Embryonic facial prominence (tissue), 1 donor: ENCODE results near the gene GIGYF2.
"Not testable (repeated sequence)": the region's sequence is repeated elsewhere in the genome, so short reads cannot be mapped to it uniquely, and the experiment has no call there.

Source experiments
- DNase-seq: peaks from one replicate; pipeline ENCODE4 v3.0.0-alpha.2; 2016; ENCODE audit errors: extremely low spot score

Gene GIGYF2

DNA sequence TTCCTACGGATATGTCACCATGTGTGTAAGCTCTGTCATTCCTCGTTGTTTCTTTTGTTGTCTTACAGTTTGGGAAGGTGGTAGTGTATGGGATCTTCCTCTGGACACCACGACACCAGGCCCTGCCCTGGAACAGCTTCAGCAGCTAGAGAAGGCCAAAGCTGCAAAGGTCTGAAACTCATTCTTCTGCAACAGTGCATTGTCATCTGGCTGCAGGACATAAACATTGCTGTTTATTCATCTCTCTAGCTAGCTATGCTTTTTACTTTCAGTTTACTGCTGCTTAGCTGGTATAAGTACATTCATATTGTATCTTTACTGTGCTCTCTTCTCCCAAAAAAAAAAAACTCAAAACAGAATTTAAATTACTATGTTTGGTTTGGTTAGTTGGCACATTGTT, 118.4 kb downstream of the GIGYF2 start:
- DNase-seq: no peak

DNA sequence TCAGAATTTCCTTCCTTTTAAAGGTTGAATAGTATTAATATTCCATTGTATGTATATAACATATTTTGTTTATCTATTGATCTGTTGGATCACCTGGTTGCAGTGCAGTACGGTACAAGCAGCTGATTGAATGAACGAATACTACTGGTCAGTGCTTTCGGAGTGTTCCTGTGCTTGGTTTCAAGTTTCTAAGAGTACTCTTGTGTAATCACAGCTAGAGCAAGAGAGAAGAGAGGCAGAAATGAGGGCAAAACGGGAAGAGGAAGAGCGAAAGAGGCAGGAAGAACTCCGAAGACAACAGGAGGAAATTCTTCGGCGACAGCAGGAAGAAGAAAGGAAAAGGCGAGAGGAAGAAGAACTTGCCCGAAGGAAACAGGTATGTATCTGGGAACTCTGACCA, 119.5 kb downstream of the GIGYF2 start:
- no peak for DNase-seq

DNA sequence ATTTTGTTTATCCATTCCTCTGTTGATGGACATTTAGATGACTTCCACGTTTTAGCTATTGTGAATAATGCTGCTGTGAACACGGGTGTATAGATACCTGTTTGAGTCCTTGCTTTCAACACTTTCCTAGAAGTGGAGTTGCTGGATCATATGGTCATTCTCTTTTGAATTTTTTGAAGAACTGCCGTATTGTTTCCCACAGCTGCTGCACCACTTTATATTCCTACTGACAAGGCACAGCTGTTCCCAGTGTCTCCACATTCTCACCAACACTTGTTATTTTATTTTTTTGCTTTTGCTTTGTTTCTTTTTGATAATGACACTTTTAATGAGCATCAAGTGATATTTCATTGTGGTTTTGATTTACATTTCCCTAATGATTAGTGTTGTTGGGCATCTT, 120.6 kb downstream of the GIGYF2 start:
- DNase-seq: no peak

DNA sequence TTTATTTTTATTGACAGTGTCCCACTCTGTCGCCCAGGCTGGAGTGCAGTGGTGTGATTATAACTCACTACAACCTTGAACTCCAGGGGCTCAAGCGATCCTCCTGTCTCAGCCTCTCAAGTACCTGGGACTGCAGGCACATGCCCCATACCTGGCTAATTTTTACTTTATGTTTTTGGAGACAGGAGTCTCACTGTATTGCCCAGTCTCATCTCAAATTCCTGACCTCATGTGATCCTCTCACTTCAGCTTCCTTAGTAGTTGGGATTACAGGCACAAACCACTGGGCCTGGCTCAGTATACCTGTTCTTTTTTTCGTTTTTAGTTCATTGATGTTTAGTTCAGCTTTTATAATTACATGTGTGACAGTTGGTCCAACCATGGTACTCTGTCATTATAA, 132.9 kb downstream of the GIGYF2 start:
- DNase-seq: no peak

DNA sequence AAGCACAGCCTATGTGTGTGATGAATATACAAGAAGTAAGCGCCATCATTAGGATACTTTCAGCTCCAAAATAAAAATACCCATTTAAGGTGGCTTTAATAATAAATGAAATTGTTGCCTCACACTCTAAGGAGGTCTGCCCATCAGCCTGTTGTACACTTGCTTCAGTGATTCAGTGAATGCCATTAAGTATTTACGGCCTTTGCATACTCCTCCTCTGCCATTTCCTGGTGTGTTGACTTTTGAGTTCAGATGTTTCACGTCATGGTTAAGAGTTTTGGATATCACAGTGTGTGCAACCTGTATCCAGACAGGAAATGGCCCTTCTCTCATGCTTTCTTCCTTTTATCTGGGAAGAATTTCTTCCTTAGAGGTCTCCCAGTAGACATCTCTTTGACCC, 134.4 kb downstream of the GIGYF2 start:
- DNase-seq: no peak

DNA sequence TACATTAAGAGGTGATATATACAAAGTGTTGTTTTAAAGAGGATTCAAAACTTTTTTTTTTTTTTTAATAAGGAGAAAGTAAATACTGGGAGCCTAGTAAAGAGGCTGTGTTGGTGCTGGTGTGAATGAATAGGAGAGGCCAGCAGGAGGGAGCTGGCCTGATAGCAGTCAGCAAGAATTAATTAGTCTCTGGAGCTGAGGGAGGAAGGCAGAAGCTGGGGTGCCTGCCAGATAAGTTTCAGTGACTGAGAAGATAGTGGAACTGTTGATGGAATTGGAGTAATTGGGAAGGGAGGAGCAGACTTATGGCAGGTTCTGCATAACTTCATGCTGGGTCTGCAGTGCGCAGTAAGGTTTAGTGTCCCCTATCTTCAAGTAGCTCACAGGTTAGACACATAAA, 136.7 kb downstream of the GIGYF2 start:
- DNase-seq: no peak

DNA sequence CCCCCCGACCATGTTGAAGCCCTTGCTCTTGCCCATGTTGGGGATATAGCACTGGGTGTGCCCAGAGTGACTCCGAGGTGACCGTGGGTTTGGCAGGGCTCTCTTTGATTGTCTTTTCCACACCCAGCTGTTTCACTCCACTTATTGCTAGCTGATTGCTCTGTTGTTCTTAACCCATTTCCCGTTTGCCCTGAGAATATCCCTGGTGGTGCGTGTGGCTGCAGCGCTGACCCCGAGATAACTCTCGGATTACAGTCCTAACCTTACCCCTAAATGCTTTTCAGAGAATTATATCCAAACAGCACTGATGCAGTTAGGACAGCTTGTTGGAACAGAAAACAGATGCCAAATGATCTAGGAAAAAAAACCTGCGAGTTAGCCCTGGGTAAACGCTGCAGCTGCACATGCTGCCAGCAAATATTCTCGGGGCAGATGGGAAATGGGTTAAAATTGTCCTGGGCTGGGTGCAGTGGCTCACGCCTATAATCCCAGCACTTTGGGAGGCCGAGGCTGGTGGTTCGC, 138.6 kb downstream of the GIGYF2 start:
- no peak for DNase-seq

DNA sequence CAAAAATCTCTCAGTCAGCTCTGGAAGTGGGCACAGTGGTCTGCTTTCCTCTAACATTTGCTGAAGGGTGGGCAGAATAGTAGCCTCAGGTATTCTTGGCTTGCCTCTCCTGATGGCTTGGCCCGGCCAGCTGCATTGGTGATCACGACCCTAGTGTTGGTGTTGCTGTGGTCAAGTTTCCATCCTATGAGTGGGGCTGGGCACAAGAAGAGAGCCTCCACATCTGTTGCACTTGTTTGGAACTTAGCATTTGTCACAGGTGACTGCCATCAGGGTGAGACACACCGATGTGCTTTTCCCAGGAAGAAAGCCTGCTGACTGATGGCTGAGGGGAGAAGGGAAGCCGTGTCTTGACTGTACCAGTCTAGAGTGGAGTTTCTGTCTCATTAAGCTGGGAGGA, 139.8 kb downstream of the GIGYF2 start:
- no peak for DNase-seq

DNA sequence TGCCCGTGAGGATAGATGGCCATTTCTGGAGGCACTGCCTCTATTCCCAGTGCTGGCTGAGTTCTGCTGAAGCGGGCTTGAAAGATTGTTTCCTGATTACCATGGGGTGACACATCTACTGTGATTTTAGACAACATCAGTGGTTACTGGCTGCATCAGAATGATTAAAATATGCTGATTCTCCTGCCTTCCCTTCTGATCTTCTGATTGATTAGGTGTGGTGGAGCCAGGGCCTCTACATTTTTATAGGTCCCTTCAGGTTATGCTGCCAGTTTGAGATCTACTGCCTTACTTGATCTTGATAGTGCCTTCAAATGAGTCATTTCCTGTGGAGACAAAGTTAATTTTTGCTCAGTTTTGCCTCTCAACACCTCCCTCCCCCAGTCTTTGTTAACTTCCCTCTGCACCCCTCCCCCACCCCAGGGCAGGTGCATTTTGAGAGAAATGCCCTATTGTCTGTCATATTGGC, 141.3 kb downstream of the GIGYF2 start:
- no peak for DNase-seq

DNA sequence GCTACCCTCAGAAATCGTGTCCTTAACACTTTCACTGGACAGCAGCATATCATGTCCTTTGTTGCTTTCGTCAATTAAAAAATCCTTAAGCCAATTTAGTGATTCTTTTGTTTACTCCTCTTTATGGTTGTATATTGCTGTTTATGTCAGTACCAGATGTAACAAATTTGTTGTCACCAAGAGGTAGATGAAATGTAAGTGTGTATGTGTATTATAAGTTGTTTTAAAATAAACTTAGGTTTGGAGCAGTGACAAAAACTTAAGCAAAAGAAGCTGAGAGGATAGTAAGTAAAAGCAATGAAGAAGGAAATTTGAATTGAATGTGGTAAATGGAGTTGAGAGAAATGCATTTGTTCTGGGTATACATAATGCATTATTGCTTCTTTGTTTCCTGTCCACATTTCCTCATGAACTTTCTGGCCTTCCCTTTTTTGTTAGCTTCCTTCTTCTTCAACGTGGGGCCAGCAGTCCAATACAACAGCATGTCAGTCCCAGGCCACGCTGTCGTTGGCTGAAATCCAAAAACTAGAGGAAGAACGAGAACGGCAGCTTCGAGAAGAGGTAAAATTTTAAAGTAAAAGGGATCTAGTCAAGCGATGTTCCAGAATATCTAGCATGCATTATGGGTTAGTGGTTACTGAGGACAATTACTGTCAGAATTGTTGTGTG, 142.4 kb downstream of the GIGYF2 start:
- DNase-seq: no peak

DNA sequence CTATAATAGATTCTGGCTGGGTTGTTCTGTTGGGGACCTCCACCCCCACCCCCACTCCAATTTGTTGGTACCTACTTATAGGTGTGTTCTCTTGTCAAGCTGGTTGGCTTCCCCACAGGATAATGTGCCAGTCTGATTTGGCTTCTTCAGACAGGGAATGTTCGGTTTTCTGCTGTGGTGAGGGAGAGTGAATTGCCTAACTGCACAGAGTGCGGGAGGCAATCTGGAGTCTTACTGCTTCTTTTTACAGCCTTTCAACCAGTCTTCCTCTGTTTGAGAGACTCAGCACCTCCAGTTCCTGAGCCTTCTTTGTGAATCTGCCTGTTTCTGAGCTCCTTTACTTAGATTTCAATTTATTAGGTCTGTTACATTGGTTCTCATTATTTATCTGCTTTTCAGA, 145.6 kb downstream of the GIGYF2 start:
- no peak for DNase-seq

DNA sequence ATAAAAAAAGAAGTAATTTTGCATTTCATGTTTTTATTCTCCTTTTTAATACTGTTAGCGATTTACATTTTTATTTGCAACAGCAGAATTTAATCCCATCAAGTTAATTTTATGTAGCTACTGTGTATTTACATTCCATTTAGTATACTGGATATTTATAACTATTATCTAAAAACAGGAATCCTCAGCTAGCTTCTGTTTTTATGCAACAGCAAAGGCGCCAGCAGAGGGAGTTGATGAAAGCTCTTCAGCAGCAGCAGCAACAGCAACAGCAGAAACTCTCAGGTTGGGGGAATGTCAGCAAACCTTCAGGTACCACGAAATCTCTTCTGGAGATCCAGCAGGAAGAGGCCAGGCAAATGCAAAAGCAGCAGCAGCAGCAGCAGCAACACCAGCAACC, 146.7 kb downstream of the GIGYF2 start:
- DNase-seq: no peak

DNA sequence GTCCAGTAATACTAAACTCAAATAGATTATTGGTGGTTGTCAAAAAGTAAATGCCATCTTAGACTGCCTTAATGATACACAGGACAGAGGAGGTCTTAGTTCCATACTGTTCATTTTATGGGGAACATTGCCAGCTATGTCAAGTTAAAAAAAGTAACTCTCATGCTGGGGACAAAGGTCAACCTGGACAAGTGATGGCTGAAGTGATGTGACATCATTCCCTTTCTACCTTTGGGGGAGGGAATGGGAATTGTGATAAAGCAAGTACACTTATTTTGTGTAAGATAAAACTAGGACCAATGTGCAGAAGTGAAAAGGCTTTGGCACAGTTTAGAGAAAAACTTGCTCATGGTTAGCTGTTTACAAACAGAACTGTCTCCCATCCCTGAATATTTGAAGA, 148.9 kb downstream of the GIGYF2 start:
- DNase-seq: no peak

DNA sequence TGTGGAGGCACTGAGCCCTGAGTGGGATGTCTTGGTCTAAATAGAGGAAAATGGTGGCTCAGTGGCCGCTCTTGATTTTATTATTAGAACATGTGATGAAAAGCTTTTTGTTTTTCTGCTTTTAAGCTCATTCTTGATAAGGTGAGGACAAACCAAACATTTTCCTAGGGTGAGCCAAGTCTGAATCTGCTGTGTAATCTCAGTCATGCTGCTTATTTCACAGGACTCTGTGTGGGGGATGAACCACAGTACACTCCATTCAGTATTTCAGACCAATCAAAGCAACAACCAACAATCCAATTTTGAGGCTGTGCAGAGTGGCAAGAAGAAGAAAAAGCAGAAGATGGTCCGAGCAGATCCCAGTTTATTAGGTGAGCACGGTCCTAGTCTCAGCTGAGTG, 152.9 kb downstream of the GIGYF2 start:
- no peak for DNase-seq

DNA sequence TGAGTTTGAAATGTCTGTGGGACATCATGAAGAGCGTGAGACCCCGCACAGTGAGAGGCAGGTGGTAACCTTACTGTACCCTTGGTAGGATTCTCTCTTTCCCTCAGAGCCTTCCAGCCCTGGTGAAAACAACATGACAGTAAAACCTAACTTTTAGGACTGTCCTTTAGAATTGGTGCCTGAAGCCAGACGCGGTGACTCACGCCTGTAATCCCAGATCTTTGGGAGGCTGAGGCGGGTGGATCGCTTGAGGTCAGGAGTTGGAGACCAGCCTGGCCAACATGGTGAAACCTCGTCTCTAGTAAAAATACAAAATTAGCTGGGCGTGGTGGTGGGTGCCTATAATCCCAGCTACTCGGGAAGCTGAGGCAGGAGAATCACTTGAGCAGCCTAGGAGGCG, 154.9 kb downstream of the GIGYF2 start:
- DNase-seq: not testable (repeated sequence)

DNA sequence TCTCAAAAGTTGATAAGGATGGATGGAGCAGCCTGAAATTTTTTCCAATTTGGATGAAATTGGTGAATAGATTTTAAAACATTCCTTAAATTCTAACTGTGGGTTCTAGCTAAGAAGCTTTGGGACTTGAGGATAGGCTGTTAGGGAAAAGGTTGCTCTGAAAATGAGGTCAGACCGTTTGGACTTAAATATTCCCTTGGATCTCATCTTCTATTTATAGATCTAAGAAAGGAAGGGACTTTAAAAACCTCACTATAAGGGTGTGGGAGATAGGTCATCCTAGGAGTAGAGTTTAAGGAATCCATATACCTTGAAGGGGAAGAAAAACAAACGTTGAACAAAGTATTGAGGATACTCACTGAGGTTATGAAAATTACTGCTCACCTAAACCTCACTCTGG, 155.5 kb downstream of the GIGYF2 start:
- DNase-seq: no peak

DNA sequence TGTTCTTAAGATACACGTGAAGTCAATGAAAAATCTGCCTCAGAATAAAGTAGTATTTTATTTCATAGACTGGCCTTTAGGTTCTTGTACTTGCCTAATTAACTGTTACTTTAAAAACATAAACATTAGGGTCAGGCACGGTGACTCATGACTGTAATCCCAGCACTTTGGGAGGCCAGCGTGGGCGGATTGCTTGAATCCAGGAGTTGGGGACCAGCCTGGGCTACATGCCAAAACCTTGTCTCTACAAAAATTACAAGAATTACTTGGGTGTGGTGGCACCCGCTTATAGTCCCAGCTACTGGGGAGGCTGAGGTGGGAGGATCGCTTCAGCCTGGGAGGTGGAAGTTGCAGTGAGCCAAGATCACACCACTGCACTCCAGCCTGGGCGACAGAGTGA, 157.0 kb downstream of the GIGYF2 start:
- no peak for DNase-seq

DNA sequence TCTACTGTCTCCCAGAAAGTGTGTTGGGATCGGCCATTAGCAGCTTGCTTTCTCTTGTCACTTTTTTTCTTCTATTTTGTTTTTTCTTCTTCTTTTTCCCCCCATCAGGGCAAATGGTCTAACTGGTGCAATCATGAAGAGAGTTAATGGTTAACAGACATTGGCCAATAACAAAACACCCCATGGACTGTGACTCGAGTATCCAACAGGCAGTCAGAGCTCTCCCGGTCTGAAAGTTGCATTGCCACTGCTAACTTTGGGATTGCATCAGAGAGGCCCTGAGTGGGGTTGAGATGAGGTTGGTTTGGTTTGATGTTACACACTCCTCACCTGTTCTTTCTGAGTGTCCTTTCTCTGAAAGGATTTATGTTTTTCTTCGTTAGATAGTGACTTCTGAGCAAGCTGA, 160.0 kb downstream of the GIGYF2 start:
- DNase-seq: no peak

DNA sequence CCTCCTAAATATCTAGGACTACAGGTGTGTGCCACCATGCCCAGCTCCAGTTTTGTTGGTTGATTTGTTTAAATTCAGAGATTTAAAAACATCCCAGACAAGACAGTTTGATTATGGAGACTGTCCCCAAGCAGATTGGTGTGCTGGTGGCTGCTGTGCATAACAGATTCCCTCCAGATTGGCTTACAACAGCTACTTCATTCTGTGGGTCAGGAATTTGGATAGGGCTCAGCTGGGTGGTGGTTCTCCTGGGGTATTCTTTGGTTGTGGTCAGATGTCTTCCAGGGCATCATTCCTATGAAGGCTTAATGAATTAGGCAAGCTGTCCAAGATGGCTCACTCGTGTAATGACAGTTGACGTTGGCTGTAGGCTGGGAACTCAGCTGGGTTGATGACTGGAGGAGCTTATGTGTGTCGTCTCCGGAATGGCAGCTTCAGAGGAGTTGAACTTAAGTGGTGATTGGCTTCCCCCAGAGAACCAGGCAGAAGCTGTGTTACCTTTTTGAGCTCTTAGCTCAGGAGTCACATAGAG, 162.3 kb downstream of the GIGYF2 start:
- DNase-seq: no peak

DNA sequence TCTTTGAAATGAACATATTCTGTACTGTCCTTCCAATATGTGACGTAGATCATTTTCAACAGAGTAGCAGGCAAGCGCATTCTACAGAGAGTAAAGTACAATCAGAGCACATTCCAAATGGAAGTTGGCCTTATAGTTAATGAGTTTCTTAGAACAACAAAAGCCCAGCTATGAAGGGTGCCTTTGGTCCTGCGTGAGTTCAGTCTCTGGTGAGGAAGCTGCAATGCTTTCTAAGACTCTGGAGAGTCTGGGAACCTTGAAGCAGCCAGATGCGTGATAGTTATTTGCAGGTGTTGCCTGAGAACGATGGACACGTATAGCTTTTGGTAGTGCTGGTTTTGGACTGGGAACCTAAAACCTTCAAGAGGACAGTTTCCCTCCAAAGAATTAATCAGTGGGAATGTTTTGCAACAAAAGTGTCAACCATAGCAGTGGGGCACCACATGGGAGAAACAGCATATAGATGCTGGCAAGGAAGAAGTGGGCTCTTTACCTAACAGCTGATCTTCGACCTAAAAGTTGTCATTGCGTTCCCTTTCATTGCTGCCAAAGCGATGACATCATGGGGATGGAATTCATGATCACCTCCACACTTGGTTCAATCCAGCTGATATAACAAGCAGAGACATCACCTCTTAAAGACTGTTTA, 163.6 kb downstream of the GIGYF2 start:
- no peak for DNase-seq

DNA sequence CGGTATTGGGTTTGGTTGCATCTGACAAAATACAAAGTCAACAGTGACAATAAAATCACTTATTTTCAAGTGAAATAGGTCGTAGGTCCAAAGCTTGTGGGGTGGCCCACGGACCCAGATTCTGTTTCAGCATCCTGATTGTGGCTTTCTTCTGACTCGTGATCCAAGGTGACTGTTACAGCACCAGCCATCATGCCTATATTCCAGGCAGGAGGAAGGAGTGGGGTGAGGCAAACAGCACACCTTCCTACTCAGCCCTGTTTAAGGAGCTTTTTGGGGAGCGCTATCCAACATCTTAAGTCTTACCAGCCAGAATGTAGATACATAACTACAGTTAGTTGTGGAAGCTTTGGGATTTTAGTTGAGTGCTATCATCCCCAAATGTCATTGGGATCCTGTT, 164.2 kb downstream of the GIGYF2 start:
- no peak for DNase-seq

DNA sequence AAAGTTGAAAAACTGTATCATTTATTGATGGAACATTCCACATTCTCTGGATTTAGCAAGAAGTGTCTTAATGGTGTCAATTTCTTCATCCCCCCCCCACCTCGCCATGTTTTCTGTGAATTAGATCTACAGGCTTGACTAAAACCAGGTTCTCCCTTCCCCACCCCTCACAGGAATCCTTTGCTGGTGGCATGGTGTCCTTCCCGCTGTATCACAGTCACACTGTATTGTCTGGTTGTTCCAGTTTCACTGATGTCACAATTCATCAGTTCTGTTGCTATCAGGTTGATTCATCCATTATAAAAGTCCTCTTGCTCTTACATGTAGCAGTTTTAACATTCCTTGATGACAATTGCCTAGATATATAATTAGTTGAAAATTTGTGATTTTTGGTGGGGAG, 166.9 kb downstream of the GIGYF2 start:
- DNase-seq: no peak

DNA sequence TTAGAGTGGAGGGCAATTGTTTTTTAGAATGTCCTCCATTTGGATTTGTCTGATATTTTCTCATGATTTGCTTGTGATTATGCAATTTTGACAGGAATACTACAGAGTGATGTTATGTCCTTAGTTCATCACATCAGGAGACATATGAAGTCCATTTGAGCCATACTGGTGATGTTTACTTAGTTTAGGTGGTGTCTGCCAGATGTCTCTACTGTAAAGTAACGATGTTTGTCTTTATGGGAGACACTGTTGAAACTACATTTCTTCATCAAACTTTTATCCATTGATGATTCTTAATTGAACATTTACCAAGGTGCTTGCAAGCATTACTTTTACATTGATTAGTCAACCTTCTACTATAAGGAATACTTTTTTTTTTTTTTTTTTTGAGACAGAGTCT, 168.0 kb downstream of the GIGYF2 start:
- DNase-seq: no peak
